GM19397 (cell line): ENCODE measurements around the gene NPAS3.

Experiments
- ATAC-seq: cut with Tn5 transposase; IDR thresholded peaks from one replicate; pipeline ENCODE4 v1.9.1; 2021; ENCODE audit warnings: mild to moderate bottlenecking, moderate library complexity; ENCODE audit not compliant: unreplicated experiment

Gene NPAS3

DNA sequence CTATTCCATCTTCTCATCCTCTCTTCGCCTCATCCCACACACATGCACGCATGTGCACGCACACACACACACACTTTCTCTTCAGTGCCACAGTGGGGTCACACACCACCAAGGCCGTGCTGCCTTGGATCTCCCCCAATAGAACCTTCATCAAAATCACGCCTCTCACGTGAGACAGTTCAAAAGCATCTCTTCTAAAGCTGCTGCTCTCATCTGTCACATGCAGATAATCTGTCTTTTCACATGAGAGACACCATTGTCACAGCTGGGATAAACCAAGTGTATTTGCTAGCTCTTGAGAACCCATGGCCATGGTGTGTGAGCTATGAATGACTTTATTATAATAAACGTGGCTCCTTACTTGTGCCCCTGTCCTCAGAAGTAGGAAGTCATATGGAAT is 793.5 kb downstream of the NPAS3 start:
- no peak for ATAC-seq

DNA sequence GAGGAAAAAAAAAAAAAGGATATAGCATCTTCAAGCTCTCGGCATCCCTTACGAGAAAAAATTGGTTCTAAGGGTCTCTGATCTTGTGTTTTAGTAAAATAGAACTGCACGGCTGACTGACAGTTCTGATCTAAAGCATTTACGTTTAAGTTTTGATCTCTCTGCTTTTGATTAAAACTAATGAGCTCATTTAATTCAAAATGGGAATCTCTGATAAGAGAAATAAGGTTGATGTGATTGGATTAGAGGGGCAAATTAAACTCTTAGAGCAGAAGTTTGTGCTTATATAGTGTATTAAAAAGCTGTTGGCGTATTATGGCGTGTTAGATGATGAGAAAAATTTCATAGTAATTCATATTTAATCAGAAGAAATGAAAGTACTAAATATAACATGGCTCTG is 794.6 kb downstream of the NPAS3 start:
- no peak for ATAC-seq

DNA sequence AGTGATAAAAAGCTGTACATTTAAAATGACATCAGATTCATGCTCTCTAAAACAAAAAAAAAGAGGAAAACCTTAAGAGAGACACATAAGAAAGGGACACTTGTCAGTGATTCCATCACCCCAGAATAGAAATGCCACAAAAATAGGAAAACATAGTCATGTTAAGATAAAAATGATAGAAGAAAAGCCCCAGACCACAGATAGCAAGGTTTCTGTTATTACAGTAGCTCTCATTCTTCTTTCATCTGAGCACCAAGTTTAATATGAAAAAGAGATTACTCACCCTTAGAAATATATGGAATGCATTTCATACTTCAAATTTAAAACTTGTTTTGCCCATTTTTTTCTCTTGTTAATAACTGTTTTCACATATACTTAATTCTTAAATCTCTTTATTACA is 795.0 kb downstream of the NPAS3 start:
- ATAC-seq: no peak

DNA sequence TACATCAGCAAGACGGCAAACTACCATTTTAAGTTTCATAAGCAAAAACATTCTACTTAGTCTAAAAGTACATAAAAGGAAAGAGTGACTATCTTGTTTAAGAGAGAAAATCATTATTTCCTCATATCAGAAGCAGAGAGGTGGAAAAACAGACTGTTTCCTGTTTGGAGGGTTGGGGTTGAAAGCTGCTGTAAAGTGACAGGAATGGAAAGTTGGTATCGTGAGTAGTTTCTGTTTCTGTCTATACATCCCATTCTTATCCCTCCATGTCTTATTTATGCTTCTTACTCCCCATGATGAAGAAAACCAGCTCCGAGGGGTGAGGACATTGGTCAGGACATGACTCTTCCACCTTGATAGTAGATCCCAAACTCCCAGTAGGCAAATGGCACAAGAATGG is 795.7 kb downstream of the NPAS3 start:
- ATAC-seq: no peak

DNA sequence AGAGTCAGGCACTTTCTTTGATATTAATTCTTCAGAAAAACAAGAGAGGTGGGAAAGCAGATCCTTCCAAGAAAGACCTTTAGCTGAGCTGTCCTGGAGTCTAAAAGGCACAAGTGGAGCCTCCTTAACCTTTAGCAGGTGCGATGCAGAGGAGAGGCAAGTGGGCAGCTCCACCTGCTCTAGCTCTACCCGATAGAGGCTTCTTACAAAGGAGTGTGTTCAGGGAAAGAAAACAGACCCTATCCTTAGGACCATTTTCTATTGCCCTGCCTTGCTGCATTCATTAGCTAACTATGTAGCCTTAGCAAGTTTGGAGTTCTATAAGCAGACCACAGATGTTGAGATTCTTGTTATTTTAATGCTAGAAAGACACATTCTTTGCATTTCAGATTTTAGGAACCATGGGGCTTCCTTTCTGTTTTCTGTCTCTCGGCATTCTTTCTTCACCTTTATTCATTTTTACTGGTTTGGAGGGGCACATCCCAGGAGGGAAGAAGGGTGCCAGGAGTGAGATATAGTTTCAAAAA is 797.7 kb downstream of the NPAS3 start:
- no peak for ATAC-seq

DNA sequence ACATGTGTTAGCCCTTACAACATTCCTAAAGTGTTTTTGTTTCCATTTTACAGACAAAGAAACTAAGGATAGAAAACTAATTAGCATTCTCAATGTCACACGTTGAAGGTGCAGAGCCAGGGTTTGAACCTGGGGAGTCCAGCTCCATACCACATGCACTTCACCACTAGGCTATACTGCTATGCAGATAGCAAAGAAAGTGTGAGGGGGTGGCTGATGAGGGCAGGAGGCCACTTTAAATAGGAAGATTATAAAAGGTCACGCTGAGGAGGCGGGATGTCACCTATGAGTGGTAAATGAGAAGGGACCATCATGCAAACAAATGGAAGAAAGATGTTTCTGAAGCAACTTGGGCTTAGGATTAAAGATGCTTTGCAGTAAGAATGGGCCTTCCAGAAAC is 798.3 kb downstream of the NPAS3 start:
- no peak for ATAC-seq

DNA sequence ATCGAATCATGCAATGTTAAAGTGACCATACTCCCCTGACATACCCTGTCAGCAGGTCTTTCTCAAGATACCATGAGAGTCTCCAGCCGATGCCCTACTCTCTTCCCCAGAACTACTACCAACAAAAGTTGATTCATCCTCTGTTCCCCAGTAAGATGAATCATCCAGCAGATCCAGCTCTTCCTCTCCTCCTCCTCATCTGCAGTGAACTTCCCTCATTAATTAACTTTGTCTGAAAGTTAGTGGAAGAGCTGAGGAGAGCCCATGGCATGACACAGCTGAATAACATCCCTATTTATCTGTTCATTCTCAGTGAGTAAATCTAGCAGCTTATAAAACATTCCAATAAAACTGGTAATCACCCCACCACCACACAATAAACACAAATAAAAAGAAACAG is 798.8 kb downstream of the NPAS3 start:
- no peak for ATAC-seq

DNA sequence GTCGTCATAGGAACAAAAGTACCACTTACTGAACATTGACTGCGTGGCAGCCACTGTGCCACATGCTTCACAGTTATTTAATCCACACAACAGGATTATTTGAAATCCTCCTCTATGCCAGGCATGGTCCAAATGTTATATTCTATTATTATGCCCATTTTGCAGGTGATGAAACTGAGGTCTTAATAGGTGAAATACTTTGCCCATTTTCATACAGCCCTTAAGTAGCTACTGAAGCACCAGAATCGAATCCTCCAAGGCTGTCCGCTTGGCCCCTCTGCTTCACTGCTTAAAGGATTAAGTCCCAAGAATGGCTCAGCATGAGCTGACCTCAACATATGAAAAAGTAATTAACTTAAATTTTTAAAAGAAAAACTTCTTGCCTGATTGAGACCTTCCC is 799.4 kb downstream of the NPAS3 start:
- ATAC-seq: no peak

DNA sequence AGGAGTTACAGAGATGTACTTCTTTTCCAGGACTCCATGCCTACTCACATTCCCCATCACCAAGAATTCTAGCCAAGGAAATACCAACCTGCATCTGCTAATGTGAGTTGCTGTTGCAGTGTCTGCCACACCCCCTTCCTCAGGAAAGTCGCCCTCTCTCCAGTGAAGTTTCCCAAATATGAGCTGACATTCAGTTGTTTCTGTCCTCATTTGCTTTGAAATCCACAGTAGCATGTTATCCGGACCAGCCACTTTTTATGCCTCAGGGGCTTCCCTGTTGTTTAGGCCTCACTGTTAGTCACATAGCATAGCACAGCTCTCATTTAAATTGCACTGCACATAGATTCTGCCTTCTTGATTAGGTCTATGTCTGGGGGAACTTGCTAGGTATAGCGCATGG is 799.8 kb downstream of the NPAS3 start:
- no peak for ATAC-seq

DNA sequence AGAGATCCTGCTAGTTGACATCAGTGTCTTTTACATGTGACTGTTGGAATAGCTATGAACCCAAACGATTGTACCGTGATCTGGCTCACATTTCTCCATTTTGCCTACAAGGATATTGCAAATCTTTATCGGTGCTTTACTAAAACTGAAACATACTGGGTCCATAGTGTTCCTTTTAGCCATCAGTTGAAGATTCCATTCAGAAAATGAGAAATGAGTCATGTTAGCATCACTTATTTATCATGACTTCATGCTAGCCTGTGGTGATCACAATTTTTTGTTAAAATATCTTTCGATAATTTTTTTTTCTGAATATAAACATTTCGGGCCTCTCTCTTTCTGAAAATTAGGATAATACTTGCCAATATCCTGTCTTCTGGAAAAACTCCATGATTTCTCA is 801.9 kb downstream of the NPAS3 start:
- ATAC-seq: no peak

DNA sequence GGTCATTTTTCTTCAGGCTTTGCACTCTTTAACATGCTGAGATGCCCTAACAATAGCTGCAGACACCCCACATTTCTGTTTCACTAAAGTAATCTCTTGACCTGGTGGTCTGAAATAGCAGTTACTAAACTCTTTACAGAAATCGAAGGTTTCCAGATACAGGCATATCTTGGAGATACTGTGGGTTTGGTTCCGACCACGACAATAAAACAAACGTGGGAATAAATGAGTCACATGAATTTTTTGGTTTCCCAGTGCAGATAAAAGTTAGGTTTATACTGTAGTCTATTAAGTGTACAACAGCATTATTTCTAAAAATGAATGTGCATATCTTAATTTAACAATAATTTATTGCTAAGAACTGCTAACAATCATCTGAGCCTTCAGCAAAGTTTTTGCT is 803.5 kb downstream of the NPAS3 start:
- no peak for ATAC-seq

DNA sequence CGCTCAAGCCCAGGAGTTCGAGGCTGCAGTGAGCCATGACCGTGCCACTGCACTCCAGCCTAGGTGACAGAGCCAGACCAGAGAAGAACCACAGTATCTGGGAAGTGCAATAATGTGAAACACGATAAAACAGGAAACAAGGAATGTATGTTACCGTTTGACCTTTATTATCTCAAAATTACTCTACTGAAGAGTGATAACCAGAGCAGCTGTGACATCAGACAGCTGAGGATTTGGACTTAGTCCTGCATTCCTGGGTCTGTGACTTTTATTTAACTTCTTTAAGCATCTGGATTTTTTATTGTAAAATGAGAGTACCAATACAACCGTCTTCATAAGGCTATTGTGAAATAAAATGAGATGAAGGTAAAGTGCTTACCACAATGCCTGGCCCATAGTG is 806.5 kb downstream of the NPAS3 start:
- no peak for ATAC-seq

DNA sequence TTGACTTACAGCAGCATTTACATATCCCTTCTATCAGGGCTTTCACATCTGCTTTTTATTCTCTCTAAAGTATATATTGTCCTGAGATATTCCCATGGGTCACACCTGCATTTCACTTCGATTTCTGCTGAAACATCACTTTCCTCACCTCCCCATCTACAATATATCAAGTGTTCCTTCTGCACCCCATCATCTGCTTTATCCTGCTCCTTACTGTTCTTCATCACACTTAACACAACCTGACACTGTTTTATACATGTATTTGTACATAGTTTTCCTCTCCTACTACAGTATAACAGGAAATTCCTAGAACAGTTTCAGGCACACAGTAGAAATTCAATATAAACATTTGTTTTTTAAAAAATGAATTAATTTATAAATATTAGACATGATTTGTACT is 809.1 kb downstream of the NPAS3 start:
- ATAC-seq: no peak

DNA sequence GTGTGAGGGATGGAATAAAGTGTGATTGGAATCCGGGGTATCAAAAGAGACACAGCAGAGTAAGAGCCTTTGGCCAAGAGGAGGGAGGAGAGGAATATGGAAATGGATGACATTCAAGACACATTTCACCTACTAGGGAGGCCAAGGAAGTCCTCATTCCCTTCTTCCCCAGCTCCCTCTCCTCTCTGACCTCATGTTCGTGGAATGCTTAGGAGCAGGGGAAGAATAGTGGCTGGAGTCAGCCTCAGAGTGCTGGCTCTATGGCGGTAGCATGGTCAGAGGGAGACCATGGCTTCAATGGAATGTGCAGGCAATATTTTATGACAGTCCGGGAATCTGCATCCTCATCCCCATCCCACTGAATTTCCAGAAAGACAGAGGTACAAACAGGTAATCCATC is 815.6 kb downstream of the NPAS3 start:
- no peak for ATAC-seq

DNA sequence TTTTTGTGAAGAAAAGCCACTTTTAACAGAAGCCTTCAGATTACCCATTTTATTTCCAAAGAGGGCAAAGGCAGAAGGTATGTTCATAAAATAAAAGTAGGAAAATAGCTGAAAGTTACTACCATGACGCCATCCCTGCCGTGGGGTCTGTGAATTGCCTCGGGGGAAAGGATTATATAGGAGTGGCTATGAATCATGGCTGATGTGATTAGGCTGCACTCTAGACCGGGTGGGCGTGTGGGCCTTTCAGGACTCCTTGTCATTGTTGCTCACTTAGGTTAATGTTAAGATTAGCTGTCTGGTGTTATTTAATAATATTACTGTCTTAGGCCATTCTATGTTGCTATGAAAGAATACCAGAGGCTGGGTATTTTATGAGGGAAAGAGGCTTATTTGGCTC is 816.7 kb downstream of the NPAS3 start:
- ATAC-seq: no peak

DNA sequence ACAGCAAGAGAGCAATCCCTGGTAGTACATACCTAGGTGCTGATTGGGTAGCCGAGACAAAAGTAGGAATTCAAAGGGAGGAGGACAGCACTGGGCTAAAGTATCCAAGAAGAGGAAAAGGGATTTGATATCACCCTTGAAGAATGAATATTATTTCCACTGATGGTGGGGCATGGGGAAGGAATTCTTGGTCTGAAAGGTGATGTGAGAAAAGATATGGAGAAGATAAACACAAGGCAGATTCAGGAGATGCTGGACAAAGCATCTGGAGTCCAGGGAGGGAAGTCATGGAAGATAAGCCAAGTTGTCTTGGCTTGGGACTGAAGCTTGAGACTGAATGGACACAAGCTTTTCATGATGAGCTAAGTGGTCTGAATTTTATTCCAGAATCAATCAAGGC is 818.2 kb downstream of the NPAS3 start:
- no peak for ATAC-seq

DNA sequence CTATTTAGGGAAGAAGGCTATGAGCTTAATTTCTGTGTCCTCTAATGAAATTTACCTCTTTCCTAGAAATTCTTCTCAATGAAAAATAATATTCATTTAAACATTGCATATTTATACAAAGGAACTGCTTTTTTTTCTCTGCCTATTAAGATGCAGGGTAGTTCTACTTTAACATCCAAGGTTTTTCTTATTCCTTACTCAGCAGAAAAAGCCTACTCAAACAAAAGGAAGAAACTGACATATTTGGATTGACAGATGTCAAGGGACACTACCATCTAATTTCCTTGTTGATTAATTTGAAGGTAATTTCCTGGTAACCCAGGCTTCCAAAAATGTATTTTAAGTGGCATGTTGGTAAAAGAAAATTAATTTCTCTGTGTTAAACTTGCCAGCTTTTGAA is 819.9 kb downstream of the NPAS3 start:
- no peak for ATAC-seq

DNA sequence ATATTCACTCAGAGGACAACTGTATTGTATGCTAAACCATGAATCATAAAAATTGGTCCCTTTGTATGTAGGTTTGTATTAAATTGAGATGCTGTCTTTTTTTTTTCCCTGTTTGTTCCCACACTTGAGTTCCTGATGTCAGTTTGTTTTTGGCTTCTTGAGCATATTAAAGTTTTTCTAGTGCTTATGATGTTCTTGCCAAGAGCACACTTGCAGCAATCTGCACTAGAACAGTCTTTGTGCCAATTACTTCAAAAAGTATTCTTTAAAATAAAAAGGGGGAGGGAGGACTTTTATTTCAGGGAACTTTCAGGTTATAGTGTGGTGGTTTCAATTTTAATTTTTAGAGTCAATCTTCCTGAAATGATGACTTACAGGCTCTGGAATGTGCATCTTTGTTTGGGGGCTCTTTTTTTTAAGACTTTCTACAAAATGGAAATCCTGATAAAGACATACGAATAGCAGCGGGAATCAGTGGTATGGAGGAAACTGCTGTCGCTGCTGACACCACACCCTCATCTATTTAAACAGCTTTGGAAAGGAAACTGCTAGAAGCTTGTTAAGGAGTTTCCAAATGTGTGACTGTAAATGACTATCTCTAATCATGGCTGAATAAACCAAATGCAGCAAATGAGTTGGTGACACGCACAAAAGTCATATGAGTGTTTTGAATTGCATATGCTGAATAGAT is 823.6 kb downstream of the NPAS3 start:
- no peak for ATAC-seq

DNA sequence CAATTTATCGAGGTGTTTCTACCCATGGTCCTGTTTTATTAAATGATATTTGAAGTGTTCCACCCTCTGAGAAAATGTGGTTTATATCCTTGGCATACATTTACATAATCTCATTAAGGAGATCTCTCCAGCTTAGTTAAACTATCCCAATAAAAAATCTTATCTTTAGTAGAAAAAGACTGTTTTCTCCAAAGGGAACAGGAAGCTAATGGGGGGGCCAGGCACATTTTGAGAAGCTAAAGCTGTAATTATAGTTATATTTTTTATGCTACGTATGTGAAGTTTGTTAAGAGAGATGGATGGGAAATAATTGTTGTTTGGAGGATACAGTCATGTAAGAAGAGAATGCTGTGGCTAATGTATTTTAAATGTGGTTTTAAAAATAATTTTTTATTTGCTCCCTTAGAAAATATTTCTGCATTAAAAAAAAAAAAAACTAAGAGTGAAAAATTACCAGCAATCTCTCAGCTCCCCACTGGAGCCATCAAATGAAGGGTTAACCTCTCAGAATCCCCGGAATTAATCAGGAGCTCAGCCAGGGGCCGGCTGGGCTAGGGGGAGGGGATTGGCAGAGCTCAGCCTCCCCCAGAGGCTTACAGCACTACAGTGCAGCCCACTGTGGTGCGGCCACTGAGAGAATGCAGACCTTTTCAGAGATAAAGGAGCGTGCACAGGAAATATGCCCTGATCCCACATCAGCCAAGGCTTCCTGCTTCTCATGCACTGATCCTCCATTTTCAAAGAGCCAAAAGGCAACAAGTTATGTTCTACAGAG is 826.4 kb downstream of the NPAS3 start:
- no peak for ATAC-seq

DNA sequence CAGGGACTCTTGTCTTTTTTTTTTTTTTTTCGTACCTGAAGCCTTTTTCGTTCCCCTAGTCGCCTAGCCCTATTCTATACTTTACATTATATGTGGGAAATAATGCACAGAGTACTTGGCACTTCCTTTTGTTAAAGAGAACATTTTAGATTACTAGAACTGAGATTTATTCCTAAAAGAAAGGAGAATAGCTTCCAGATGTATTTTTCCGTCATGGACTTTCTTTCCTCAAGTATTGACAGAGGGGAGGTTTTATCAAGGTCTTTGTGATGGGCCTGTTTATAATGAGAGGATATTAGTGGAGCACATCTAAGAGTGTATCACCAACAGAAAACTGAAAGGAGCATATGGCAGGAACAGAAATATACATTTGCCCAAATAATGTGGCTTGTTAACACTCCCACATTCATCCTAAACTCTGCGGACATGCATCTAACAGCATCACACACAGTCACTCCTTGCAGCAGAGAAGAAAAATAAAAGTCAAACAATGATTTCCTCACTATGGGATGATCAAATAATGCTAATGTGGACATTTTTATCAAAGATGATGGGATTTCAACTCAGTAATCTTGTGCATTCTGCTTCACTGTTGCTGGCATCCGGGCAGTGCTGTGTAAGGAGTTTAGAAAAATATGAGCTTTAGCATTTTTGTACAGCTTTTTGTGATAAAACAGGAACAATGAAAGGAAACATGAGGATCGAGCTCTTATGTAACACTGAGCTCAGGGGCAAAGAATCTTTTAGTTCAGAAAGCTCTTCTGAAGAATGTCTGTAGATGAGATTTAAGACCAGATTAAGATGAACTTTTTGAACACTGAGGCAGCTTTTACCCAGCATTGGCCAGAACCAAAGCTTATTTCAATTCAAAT is 829.1 kb downstream of the NPAS3 start:
- ATAC-seq: no peak

DNA sequence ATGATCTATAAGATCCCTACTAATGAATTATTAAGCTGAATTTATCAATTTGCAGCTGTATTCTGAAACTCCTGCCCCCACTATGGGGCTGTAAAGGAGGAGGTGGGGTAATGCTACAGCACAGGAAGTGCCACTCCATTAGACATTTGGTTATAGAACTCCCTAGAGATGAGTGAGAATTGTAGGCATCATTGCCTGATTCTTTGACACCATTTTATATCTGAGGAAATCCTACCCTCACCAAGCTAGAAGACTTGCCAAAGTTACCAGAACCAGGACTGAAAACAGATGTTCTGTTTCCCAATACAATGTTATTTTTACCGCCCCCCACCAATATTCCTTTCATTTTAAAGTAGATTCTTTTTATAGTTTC is 829.8 kb downstream of the NPAS3 start:
- no peak for ATAC-seq
